Measurements from ENCODE around the gene F10.

DNA sequence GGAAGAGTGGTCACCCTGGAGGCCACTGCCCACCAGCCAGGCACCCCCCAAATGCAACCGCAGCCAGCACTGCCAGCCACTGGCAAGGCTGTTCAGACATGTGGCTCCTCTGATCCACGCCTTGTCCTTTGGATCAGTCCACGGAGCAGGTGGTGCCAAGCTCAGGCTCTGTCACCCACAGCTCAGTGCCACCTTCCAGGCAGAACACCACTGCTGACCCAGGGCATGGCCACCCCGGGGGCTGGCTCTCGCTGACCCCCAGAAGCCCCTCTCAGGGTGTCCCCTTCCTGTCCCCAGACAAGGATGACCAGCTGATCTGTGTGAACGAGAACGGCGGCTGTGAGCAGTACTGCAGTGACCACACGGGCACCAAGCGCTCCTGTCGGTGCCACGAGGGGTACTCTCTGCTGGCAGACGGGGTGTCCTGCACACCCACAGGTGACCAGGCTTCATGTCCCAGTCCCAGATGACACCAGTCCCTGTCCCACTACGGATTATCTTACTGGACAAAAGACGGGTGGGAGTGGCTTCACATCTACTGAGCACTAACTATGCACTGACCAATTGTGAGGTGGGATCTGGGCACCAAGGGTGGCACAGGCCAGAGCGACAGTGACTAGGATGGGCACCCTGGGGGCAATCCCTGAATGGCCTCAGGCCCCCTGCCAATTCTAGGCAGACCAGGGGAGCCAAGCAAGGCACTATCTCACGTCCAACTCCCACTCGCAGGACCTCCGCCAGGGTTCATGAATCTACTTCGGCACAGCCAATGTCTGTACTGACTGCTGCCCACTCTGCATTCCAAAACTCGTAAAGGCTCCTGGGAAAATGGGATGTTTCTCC is 7.0 kb upstream of the F10 start:
- TF ChIP-seq, protein P1, sequence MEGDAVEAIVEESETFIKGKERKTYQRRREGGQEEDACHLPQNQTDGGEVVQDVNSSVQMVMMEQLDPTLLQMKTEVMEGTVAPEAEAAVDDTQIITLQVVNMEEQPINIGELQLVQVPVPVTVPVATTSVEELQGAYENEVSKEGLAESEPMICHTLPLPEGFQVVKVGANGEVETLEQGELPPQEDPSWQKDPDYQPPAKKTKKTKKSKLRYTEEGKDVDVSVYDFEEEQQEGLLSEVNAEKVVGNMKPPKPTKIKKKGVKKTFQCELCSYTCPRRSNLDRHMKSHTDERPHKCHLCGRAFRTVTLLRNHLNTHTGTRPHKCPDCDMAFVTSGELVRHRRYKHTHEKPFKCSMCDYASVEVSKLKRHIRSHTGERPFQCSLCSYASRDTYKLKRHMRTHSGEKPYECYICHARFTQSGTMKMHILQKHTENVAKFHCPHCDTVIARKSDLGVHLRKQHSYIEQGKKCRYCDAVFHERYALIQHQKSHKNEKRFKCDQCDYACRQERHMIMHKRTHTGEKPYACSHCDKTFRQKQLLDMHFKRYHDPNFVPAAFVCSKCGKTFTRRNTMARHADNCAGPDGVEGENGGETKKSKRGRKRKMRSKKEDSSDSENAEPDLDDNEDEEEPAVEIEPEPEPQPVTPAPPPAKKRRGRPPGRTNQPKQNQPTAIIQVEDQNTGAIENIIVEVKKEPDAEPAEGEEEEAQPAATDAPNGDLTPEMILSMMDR (IDR thresholded peaks at IDR 0.05): no peak
- TF ChIP-seq EZH2 (IDR thresholded peaks at IDR 0.05; ENCODE audit: borderline replicate concordance, insufficient read depth, low read depth, low read length, poor library complexity, severe bottlenecking): no peak
